Tibial artery (tissue), 4 donors: ENCODE results near the gene RSPO4.

Experiments used
- DNase-seq, 2 donors: peaks; one replicate each; pipeline ENCODE4 v3.0.0-alpha.2; 2019
- H3K27ac ChIP-seq, 2 donors: fragments of 200-600 bp; sonication (generic) in 1 of 2; 1 replicate in 1 of 2; 2 replicates in 1 of 2; pipeline ENCODE4 v1.5.1; 2018 to 2019; ENCODE audit warnings: mild to moderate bottlenecking in 1 of 2
- H3K27me3 ChIP-seq, 2 donors: fragments of 200-600 bp; sonication (generic) in 1 of 2; one replicate each; pipeline versions ENCODE4 v1.5.1 to v1.6.0; 2016 to 2019
- H3K36me3 ChIP-seq, 3 donors: fragments of 200-600 bp; sonication (generic) in 2 of 3; one replicate each; pipeline ENCODE4 v1.5.1; 2016 to 2019; ENCODE audit warnings: mild to moderate bottlenecking in 2 of 3
- H3K4me1 ChIP-seq, 4 donors: fragments of 200-600 bp; sonication (generic) in 2 of 4; 1 replicate in 3 of 4; 2 replicates in 1 of 4; pipeline ENCODE4 v1.5.1; 2016 to 2019
- H3K4me3 ChIP-seq, 2 donors: fragments of 200-600 bp; sonication (generic) in 1 of 2; 1 replicate in 1 of 2; 2 replicates in 1 of 2; pipeline ENCODE4 v1.5.1; 2018 to 2019; ENCODE audit warnings: mild to moderate bottlenecking in 2 of 2
- H3K9me3 ChIP-seq, 3 donors: fragments of 200-600 bp; sonication (generic) in 1 of 3; one replicate each; pipeline ENCODE4 v1.5.1; 2016 to 2019
- intact Hi-C: fragments of 100-400 bp; cut with DNase I; formaldehyde crosslinking; loops from one replicate; pipeline ENCODE4 v1.15.0; 2023; ENCODE audit warnings: low total_unique reads
- TF ChIP-seq, protein P1 (sequence below), 2 experiments: fragments of 200-600 bp in 1 of 2; fragments of 450-650 bp in 1 of 2; IDR thresholded peaks; one replicate each; pipeline ENCODE4 v1.5.1; 2017 to 2019; ENCODE audit warnings: antibody characterized with exemption in 2 of 2, mild to moderate bottlenecking in 1 of 2, moderate library complexity in 1 of 2

Gene RSPO4

DNA sequence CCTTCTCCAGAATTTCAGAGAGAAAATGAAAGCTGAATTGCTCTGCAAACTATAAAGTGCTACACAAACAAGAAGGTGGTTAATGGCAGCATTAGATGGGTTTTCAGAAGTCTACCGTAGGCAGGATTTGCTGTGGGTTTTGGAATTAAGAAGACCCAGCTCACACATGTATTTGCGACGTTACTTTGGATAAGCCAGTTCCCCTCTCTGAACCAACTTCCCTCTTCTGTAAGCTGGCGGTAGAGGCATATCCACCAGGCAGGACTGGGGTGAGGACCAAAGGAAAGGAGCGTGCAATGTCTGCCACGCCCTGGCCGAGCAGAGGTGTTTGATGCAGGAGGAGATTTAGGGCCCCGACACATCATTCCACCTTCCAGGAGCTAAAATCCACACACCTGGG lies 6.9 kb downstream of the RSPO4 start:
- TF ChIP-seq, protein P1, sequence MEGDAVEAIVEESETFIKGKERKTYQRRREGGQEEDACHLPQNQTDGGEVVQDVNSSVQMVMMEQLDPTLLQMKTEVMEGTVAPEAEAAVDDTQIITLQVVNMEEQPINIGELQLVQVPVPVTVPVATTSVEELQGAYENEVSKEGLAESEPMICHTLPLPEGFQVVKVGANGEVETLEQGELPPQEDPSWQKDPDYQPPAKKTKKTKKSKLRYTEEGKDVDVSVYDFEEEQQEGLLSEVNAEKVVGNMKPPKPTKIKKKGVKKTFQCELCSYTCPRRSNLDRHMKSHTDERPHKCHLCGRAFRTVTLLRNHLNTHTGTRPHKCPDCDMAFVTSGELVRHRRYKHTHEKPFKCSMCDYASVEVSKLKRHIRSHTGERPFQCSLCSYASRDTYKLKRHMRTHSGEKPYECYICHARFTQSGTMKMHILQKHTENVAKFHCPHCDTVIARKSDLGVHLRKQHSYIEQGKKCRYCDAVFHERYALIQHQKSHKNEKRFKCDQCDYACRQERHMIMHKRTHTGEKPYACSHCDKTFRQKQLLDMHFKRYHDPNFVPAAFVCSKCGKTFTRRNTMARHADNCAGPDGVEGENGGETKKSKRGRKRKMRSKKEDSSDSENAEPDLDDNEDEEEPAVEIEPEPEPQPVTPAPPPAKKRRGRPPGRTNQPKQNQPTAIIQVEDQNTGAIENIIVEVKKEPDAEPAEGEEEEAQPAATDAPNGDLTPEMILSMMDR (IDR thresholded peaks at IDR 0.05) = no peak

DNA sequence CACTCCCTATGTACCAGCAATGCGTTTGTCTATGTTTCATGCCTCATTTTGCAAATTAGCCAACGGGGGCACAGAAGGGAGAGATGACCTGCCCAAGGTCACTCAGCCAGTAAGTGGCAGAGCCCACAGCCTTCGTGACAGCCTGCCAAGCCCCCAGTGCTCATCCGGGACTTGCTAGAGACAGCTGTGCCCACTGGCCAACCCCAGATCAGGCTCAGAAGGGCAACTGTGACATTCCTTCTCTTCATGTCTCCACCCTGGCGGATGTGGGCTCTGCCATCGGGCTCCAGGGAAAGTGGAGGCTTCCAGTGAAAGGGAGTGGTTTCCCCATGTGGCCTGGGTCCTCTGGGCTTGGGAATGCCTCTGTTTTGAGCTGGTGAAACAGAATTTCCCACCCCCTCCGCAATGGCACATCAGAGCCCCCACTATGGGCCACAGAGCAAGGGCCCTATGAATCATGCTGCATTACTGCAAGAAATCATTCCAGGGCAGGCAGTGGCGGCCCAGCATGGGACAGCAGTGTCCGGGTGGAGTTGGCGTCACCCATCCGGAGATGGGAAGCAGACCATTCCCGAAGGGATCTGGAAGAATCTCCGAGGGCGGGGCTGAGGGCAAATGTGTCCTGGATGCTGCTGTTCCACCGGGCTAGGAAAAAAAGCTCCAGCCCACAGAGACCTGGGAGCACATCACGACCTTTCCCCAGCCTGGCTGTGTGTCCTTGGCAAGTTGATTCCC lies 9.1 kb downstream of the RSPO4 start:
- intact Hi-C loops = no loop called here
- DNase-seq = no peak
- TF ChIP-seq, protein P1 (IDR thresholded peaks at IDR 0.05) = no peak
- no peak overlapping the region for H3K27ac ChIP-seq
- no peaks in the 10 kb centered on the region for H3K36me3 ChIP-seq
- no peak overlapping the region for H3K4me3 ChIP-seq
- no peaks in the 10 kb centered on the region for H3K4me1 ChIP-seq
- peaks cover 0 to 29% of the 10 kb centered on the region in 2 donors for H3K27me3 ChIP-seq
- H3K9me3 ChIP-seq = no peaks in the 10 kb centered on the region

More for the DNA sequence above, 6.9 kb downstream of the RSPO4 start:
- DNase-seq = no peak
- intact Hi-C loops = no loop called here
- no peak overlapping the region for H3K4me3 ChIP-seq
- H3K27ac ChIP-seq = no peak overlapping the region
- peaks cover 0 to 29% of the 10 kb centered on the region in 2 donors for H3K27me3 ChIP-seq
- H3K36me3 ChIP-seq = no peaks in the 10 kb centered on the region
- no peaks in the 10 kb centered on the region for H3K4me1 ChIP-seq
- no peaks in the 10 kb centered on the region for H3K9me3 ChIP-seq

DNA sequence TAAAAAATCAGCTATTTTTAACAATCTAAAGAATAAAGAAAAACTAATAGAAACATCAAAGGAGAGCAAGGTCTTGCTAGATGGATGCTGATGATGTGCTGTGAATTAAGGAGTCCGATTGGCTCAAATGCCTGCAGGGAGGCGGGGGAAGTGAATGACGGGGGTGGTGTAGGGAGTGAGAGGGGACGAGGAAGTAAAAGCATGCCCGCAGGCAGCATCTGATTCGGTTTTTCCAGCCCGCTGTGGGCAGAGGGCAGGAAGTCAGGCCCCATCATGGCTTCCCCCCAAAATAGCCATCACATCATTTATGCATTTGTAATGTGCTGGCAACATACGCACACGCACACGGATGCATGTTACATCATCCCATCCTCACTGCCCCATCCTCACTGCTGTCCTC lies 10.3 kb downstream of the RSPO4 start:
- TF ChIP-seq, protein P1 (IDR thresholded peaks at IDR 0.05) = no peak
- no peak overlapping the region for H3K4me3 ChIP-seq
- no peak for DNase-seq
- peaks cover 0 to 29% of the 10 kb centered on the region in 2 donors for H3K27me3 ChIP-seq
- H3K27ac ChIP-seq = no peak overlapping the region
- H3K4me1 ChIP-seq = no peaks in the 10 kb centered on the region
- no peaks in the 10 kb centered on the region for H3K36me3 ChIP-seq
- intact Hi-C loops = no loop called here
- no peaks in the 10 kb centered on the region for H3K9me3 ChIP-seq

DNA sequence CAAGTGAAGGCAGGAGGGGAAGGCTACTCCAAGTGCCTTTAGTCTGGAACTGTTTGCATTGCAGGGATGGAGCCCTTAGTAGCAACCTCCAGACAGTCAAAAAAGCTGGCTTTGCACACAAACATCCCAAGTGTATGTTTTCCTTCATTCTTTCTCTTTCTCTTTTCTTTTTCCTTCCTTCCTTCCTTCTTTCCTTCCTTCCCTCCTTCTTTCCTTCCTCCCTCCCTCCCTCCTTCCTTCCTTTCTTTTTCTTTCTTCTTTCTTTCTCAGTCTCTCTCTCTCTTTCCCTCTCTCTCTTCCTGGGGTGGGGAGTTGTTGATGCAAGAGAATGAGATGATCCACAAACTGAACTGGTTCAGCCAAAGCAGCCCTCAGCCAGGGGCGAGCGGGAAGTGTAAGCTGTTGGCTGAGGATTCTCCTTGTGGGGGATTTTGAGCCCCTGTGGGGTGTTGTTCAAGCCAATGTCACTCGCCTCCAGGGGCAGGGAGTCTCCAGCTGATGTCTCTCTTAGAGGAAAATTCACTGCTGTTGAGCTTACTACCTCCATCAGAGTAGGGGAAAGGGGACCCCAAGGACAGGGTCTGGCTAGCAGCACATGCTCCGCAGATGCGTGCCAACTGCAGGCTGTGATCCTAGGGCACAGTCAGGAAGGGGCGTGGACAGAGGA lies 11.7 kb downstream of the RSPO4 start:
- peaks cover 0 to 29% of the 10 kb centered on the region in 2 donors for H3K27me3 ChIP-seq
- no peak overlapping the region for H3K4me3 ChIP-seq
- DNase-seq = no peak
- H3K27ac ChIP-seq = no peak overlapping the region
- no peaks in the 10 kb centered on the region for H3K36me3 ChIP-seq
- no peaks in the 10 kb centered on the region for H3K4me1 ChIP-seq
- intact Hi-C loops = loop anchor here (1.0 kb wide), 1 partner anchor 237 kb away; no protein-coding TSS in a partner anchor
- TF ChIP-seq, protein P1 (IDR thresholded peaks at IDR 0.05) = no peak
- no peaks in the 10 kb centered on the region for H3K9me3 ChIP-seq

DNA sequence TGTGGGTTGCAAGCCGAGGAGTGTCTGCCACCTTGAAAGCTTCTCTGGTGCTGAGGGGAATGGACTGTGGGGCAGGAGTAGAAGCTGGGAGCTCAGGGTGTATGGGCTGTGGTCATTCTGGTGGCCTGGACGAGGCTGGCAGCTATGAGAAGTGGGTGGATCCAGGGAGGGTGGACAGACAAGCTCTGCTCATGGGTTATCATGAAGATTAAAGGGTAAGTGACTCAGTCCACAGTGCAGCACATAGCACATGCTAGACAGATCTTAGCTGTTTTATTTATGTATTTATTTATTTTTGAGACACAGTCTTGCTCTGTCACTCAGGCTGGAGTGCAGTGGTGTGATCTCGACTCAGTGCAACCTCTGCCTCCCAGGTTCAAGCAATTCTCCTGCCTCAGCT lies 13.8 kb downstream of the RSPO4 start:
- TF ChIP-seq, protein P1 (IDR thresholded peaks at IDR 0.05) = no peak
- intact Hi-C loops = no loop called here
- Histone ChIP-seq H3K4me3 (no peak overlapping the region), H3K27me3 (peaks cover 0 to 32% of the 10 kb centered on the region in 2 donors), H3K4me1 (no peaks in the 10 kb centered on the region), H3K27ac (no peak overlapping the region), H3K9me3 (no peaks in the 10 kb centered on the region), H3K36me3 (no peaks in the 10 kb centered on the region)
- DNase-seq = no peak
